Measurements from ENCODE around the gene CNGA1.

CNGA1 gene

DNA sequence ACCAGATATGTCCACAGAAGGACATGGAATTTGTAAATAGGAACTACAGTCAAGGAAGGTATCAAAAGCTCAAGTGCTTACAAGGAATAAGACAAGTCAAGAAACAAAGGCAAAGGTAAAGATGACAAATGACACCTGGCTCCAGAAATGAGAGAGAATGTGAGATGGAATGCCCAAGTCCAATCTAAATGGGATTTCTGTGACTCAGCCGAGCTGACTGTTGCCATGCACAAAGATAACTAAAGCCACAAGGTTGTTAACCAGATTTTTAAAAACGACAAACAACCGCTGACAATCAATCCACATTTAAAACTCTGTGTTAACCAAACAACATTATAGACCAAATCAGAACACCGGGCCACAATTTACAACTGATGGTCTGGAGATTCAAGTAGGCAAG, 103.2 kb downstream of the CNGA1 start:
- no peak for DNase-seq

DNA sequence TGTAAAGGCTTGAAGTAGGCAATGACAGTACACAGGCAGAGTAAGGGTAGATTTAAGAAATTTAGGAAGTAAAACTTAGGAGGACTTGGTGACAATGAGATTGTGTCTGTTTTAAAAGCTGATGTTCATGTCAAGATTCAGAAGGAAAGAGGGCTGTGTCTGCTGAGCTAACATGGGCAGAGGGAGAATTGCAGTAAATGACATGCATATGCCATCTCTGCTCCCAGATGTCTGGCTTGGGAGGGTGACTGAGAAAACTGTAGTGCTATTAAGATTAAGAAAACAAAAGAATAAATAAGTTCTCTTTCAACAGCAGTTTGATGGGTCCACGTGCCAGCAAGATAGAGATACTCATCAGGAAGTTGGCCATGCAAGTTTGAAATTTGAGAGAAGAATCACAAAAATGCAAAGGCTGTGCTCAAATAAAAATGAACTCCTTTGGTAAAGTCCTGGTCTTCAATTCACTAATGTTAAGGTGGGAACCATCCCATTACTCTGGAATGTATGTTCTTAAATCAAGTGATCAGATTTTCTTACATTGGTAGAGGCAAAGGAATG, 109.3 kb downstream of the CNGA1 start:
- no peak for DNase-seq

GRCh38 chr4:47899639-47900038, 116.8 kb downstream of the CNGA1 start:
- no peak for DNase-seq

DNA sequence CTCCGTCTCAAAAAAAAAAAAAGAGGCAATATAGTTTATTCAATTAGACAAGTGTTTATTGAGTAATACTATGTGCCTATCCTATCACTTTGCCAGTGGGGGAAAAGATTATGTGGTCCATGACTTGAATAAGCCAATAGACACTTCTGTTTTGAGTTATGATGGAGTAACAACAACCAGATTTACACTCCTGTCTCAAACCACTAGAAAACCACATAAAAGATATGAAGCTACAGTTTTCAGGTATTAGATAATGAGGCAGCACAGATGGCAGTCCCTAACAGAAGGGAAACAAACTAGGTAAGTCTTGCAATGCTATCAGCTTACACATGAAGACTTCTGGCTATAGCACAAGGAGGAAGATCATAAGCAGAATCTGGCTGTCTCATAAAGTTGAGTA, 124.6 kb downstream of the CNGA1 start:
- no peak for DNase-seq

Measured in amygdala (tissue), 56 donors.